Prostate gland (tissue), 2 donors: ENCODE results near the gene PPM1L.

Experiments
- POLR2A ChIP-seq: fragments of 450-650 bp; IDR thresholded peaks from one replicate; pipeline ENCODE4 v1.6.1; 2016; ENCODE audit warnings: antibody characterized with exemption, mild to moderate bottlenecking
- POLR2AphosphoS5 ChIP-seq: sonication (generic); formaldehyde crosslinking; IDR thresholded peaks from one replicate; pipeline ENCODE4 v1.6.1; 2017; ENCODE audit warnings: antibody characterized with exemption
- TF ChIP-seq, protein P1 (sequence below), 4 experiments: fragments of 200-600 bp in 2 of 4; fragments of 450-650 bp in 2 of 4; sonication (generic) in 2 of 4; IDR thresholded peaks; 1 replicate in 3 of 4; 2 replicates in 1 of 4; pipeline ENCODE4 v1.5.1; 2016 to 2019; ENCODE audit warnings: antibody characterized with exemption in 4 of 4, mild to moderate bottlenecking in 2 of 4, moderate library complexity in 2 of 4

GRCh38 chr3:160773722-160774121 is 17.7 kb downstream of the PPM1L start:
- TF ChIP-seq, protein P1, sequence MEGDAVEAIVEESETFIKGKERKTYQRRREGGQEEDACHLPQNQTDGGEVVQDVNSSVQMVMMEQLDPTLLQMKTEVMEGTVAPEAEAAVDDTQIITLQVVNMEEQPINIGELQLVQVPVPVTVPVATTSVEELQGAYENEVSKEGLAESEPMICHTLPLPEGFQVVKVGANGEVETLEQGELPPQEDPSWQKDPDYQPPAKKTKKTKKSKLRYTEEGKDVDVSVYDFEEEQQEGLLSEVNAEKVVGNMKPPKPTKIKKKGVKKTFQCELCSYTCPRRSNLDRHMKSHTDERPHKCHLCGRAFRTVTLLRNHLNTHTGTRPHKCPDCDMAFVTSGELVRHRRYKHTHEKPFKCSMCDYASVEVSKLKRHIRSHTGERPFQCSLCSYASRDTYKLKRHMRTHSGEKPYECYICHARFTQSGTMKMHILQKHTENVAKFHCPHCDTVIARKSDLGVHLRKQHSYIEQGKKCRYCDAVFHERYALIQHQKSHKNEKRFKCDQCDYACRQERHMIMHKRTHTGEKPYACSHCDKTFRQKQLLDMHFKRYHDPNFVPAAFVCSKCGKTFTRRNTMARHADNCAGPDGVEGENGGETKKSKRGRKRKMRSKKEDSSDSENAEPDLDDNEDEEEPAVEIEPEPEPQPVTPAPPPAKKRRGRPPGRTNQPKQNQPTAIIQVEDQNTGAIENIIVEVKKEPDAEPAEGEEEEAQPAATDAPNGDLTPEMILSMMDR (IDR thresholded peaks at IDR 0.05) = no peak
- TF ChIP-seq POLR2A (no peak), POLR2AphosphoS5 (no peak)
